Measurements from ENCODE around the gene DDX59. TPM values are rescaled to one million over a fixed set of nuclear protein-coding genes. Genes with fewer than 3 reads are reported as not detected.

Gene DDX59
- total and polyA plus RNA-seq, 9 of the 15 experiments (the other 6 are each of a cell fraction or from before 2014, with no cell fraction given), result 8.3 to 30.4 (median 19.8) TPM

DNA sequence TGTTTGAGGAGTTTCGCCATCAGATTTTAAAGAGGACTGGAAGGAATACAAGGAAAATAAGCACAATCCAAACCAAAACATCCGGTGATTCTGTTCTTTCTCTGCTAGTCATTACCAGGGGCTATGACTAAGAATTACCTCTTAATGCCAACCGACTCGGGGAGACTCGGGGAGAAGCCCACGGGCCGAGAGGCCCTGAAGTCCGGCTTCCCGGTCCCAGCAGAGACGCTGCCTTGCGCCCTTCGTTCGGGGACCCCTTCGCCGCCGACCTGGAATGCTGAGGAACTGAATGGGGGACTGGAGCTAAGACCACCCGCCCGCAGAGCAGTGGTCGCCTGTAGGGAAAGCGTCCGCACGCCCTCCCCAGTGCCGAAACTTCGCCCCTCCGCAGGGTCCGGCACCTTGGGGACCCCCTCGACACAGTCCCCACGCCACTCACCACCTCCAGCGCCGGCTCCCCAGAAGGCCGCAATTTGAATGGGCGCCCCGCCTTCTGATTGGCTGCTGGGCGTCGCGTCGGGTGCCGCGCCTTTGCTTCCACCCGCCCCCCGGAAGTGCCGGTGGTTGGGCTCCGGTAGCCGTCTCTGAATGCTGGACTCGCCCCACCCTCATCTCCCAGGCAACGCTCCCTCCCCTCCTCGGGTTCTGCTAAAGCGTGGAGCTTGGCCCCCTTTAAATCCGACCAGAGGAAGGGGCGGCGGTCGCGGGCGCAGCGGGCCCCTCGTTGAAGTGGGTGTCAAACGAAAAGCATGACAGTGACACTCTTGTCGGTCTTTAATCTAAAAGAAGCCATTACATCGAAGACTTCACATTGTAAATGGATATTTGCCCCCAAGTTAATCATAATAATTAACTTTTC, 49.2 kb downstream of the DDX59 start, which contains the start of gene KIF14:
TSS of gene KIF14 (minus strand) at position 479 of the 859 bp plus-strand sequence. CDS start 2,028 bp downstream, outside the sequence.
- intact Hi-C loops (cut with micrococcal nuclease) (loop anchor here (1.0 to 5.0 kb wide), 4 partner anchors 50 to 422 kb away; partner anchors contain the start of gene KIF21B), in situ Hi-C loops (cut with MboI) (loop anchor here (5.0 kb wide), 1 partner anchor 182 kb away; no protein-coding TSS in a partner anchor)
- peak within 1 kb of the TSS; percentile 96 to 98 for H3K9ac ChIP-seq (ENCODE audit: insufficient read depth in 1 of 2, low read depth in 2 of 2, low read length in 2 of 2)
- H3K27me3 ChIP-seq (ENCODE audit: control insufficient read depth in 2 of 2, insufficient read depth in 2 of 2, low read length in 2 of 2), result no peaks in the 10 kb centered on the region
- BruUV-seq (replicated peaks), result no TSS peak
- H3K4me1 ChIP-seq (replicated peaks in 1 of 2; ENCODE audit: control insufficient read depth in 2 of 2, insufficient read depth in 2 of 2, low read length in 2 of 2), result peaks cover 3 to 15% of the 10 kb centered on the region in 2 experiments; a peak in 4 of 5 replicates
- H3K27ac ChIP-seq (ENCODE audit: extremely low read depth, low read depth, low read length), result peak within 1 kb of the TSS; percentile 88
- H3K79me2 ChIP-seq (ENCODE audit: control insufficient read depth, insufficient read depth, low read length), result peaks cover 31% of the 10 kb centered on the region
- peak; percentile 99 for ATAC-seq
- peak; percentile 99 for DNase-seq (ENCODE audit: extremely low read depth in 1 of 4, low spot score in 3 of 4)
- 1% methylated on average over 49 of the region's 59 CpGs for WGBS (ENCODE audit: insufficient coverage, low coverage, missing lambda C conversion rate)
- POLR2A ChIA-PET, result interaction anchor here (0.6 to 4.3 kb wide), 12 partner anchors 10 to 765 kb away, joined by 3 to 23 read pairs (median 3); partner anchors contain the start of gene DDX59
- H3K36me3 ChIP-seq (ENCODE audit: control insufficient read depth, insufficient read depth, low read length), result peaks cover 39% of the 10 kb centered on the region
- H3K4me2 ChIP-seq (ENCODE audit: insufficient read depth, low read length), result peak within 1 kb of the TSS; percentile 88
- peak within 1 kb of the TSS; percentile 75 for H3K4me3 ChIP-seq
- H3K9me3 ChIP-seq (replicated peaks; ENCODE audit: control insufficient read depth, insufficient read depth, low read depth, low read length), result no peaks in the 10 kb centered on the region
- H2AFZ ChIP-seq (ENCODE audit: low read depth, low read length), result peak within 1 kb of the TSS; percentile 95
- CTCF ChIA-PET (ENCODE audit: low intra/inter-chr PET ratio), result interaction anchor here (0.7 to 6.0 kb wide), 2 partner anchors 183 to 551 kb away, joined by 4 to 110 read pairs; no protein-coding TSS in a partner anchor
- peak; percentile 83 for FAIRE-seq
- H3K9me1 ChIP-seq (ENCODE audit: control insufficient read depth, insufficient read depth, low read length), result no peaks in the 10 kb centered on the region
- H4K20me1 ChIP-seq (replicated peaks; ENCODE audit: control insufficient read depth, insufficient read depth, low read length), result no peaks in the 10 kb centered on the region
- TF ChIP-seq ZFP30 (CRISPR knock-in tag; IDR thresholded peaks at IDR 0.05; ENCODE audit: borderline replicate concordance), result no peak
- TF ChIP-seq FUS (optimal IDR thresholded peaks at IDR 0.05; ENCODE audit: low read depth, low read length), result no peak
- TF ChIP-seq HDAC2 (IDR thresholded peaks at IDR 0.05), result peak; percentile 68; the same call in 1 of the 2 replicates
- TF ChIP-seq, protein P1, sequence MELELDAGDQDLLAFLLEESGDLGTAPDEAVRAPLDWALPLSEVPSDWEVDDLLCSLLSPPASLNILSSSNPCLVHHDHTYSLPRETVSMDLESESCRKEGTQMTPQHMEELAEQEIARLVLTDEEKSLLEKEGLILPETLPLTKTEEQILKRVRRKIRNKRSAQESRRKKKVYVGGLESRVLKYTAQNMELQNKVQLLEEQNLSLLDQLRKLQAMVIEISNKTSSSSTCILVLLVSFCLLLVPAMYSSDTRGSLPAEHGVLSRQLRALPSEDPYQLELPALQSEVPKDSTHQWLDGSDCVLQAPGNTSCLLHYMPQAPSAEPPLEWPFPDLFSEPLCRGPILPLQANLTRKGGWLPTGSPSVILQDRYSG (tag; conservative IDR thresholded peaks at IDR 0.05; ENCODE audit: low read depth), result no peak
- no peak for TF ChIP-seq NFE2 (IDR thresholded peaks at IDR 0.05; ENCODE audit: low read depth)
- TF ChIP-seq, protein P2, sequence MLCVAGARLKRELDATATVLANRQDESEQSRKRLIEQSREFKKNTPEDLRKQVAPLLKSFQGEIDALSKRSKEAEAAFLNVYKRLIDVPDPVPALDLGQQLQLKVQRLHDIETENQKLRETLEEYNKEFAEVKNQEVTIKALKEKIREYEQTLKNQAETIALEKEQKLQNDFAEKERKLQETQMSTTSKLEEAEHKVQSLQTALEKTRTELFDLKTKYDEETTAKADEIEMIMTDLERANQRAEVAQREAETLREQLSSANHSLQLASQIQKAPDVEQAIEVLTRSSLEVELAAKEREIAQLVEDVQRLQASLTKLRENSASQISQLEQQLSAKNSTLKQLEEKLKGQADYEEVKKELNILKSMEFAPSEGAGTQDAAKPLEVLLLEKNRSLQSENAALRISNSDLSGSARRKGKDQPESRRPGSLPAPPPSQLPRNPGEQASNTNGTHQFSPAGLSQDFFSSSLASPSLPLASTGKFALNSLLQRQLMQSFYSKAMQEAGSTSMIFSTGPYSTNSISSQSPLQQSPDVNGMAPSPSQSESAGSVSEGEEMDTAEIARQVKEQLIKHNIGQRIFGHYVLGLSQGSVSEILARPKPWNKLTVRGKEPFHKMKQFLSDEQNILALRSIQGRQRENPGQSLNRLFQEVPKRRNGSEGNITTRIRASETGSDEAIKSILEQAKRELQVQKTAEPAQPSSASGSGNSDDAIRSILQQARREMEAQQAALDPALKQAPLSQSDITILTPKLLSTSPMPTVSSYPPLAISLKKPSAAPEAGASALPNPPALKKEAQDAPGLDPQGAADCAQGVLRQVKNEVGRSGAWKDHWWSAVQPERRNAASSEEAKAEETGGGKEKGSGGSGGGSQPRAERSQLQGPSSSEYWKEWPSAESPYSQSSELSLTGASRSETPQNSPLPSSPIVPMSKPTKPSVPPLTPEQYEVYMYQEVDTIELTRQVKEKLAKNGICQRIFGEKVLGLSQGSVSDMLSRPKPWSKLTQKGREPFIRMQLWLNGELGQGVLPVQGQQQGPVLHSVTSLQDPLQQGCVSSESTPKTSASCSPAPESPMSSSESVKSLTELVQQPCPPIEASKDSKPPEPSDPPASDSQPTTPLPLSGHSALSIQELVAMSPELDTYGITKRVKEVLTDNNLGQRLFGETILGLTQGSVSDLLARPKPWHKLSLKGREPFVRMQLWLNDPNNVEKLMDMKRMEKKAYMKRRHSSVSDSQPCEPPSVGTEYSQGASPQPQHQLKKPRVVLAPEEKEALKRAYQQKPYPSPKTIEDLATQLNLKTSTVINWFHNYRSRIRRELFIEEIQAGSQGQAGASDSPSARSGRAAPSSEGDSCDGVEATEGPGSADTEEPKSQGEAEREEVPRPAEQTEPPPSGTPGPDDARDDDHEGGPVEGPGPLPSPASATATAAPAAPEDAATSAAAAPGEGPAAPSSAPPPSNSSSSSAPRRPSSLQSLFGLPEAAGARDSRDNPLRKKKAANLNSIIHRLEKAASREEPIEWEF (CRISPR knock-in tag; IDR thresholded peaks at IDR 0.05), result no peak
- TF ChIP-seq, protein P3, sequence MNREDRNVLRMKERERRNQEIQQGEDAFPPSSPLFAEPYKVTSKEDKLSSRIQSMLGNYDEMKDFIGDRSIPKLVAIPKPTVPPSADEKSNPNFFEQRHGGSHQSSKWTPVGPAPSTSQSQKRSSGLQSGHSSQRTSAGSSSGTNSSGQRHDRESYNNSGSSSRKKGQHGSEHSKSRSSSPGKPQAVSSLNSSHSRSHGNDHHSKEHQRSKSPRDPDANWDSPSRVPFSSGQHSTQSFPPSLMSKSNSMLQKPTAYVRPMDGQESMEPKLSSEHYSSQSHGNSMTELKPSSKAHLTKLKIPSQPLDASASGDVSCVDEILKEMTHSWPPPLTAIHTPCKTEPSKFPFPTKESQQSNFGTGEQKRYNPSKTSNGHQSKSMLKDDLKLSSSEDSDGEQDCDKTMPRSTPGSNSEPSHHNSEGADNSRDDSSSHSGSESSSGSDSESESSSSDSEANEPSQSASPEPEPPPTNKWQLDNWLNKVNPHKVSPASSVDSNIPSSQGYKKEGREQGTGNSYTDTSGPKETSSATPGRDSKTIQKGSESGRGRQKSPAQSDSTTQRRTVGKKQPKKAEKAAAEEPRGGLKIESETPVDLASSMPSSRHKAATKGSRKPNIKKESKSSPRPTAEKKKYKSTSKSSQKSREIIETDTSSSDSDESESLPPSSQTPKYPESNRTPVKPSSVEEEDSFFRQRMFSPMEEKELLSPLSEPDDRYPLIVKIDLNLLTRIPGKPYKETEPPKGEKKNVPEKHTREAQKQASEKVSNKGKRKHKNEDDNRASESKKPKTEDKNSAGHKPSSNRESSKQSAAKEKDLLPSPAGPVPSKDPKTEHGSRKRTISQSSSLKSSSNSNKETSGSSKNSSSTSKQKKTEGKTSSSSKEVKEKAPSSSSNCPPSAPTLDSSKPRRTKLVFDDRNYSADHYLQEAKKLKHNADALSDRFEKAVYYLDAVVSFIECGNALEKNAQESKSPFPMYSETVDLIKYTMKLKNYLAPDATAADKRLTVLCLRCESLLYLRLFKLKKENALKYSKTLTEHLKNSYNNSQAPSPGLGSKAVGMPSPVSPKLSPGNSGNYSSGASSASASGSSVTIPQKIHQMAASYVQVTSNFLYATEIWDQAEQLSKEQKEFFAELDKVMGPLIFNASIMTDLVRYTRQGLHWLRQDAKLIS (CRISPR knock-in tag; IDR thresholded peaks at IDR 0.05), result peak; percentile 91

All from K562 (cell line).